Kidney epithelial cell (primary cell): ENCODE results near the gene RGS7. TPM values are rescaled to one million over a fixed set of nuclear protein-coding genes. Genes with fewer than 3 reads are reported as not detected.

Experiments
- DNase-seq: peaks from one replicate; pipeline ENCODE4 v3.0.0-alpha.2; 2010; ENCODE audit warnings: low read depth
- H3K27me3 ChIP-seq: 2 replicates; pipeline ENCODE4 v1.6.0; 2011; ENCODE audit warnings: low read length; ENCODE audit not compliant: control insufficient read depth, insufficient read depth
- H3K36me3 ChIP-seq: 2 replicates; pipeline ENCODE4 v1.5.1; 2011; ENCODE audit warnings: low read length; ENCODE audit not compliant: control insufficient read depth, insufficient read depth
- H3K4me3 ChIP-seq: 2 replicates; pipeline ENCODE4 v1.5.1; 2011; ENCODE audit warnings: low read depth, mild to moderate bottlenecking, control low read depth, low read length
- CTCF ChIP-seq: IDR thresholded peaks from 2 replicates; pipeline ENCODE4 v1.5.1; 2011; ENCODE audit warnings: mild to moderate bottlenecking, moderate library complexity, low read length, control low read depth, inconsistent platforms; ENCODE audit not compliant: insufficient read depth, poor library complexity, severe bottlenecking
- total RNA-seq: library from RNA; depleted of rRNA; stranded (reverse); fragments of >200 nt; gene quantifications from 2 replicates; pipeline ENCODE4 v1.2.3, GENCODE V29; 2015

Gene RGS7
- total RNA-seq, 1 donor from 2014 or later = 1.5 TPM

- no peak for TF ChIP-seq CTCF
- Histone ChIP-seq H3K27me3 (no peaks in the 10 kb centered on the region), H3K4me3 (no peak overlapping the region), H3K36me3 (no peaks in the 10 kb centered on the region)
- DNase-seq = no peak
Observed at GRCh38 chr1:241215683-241216082, 141.3 kb downstream of the RGS7 start.

GRCh38 chr1:241215203-241215602 lies 141.8 kb downstream of the RGS7 start:
- TF ChIP-seq CTCF = no peak
- DNase-seq = no peak

GRCh38 chr1:241213139-241213538 lies 143.9 kb downstream of the RGS7 start:
- Histone ChIP-seq H3K36me3 (no peaks in the 10 kb centered on the region), H3K27me3 (no peaks in the 10 kb centered on the region), H3K4me3 (no peak overlapping the region)
- no peak for DNase-seq
- TF ChIP-seq CTCF = no peak

More at GRCh38 chr1:241215203-241215602, 141.8 kb downstream of the RGS7 start:
- Histone ChIP-seq H3K36me3 (no peaks in the 10 kb centered on the region), H3K4me3 (no peak overlapping the region), H3K27me3 (no peaks in the 10 kb centered on the region)

GRCh38 chr1:241212628-241213027 lies 144.4 kb downstream of the RGS7 start:
- no peaks in the 10 kb centered on the region for H3K27me3 ChIP-seq
- no peak for DNase-seq
- H3K36me3 ChIP-seq = no peaks in the 10 kb centered on the region
- no peak overlapping the region for H3K4me3 ChIP-seq
- no peak for TF ChIP-seq CTCF

- H3K27me3 ChIP-seq = no peaks in the 10 kb centered on the region
- no peak overlapping the region for H3K4me3 ChIP-seq
- no peak for DNase-seq
- no peak for TF ChIP-seq CTCF
- no peaks in the 10 kb centered on the region for H3K36me3 ChIP-seq
Observed at GRCh38 chr1:241208910-241209379, 148.1 kb downstream of the RGS7 start.

GRCh38 chr1:241203817-241204216 lies 153.2 kb downstream of the RGS7 start:
- no peak for TF ChIP-seq CTCF
- DNase-seq = no peak
- Histone ChIP-seq H3K4me3 (no peak overlapping the region), H3K27me3 (no peaks in the 10 kb centered on the region), H3K36me3 (no peaks in the 10 kb centered on the region)
